GM10248 (cell line): ENCODE data around the gene SFSWAP.
"Not testable (repeated sequence)": the region's sequence is repeated elsewhere in the genome, so short reads cannot be mapped to it uniquely, and the experiment has no call there.

Experiments
- CTCF ChIA-PET: fragments of 300-600 bp; sonication (Branson Sonifier 250); formaldehyde crosslinking; extraction: SDS; loops from one replicate; lab custom pipeline; 2021; ENCODE audit warnings: antibody characterized with exemption; lab: Yijun Ruan, JAX
- POLR2A ChIA-PET: fragments of 350-650 bp; sonication (Branson Sonifier 250); formaldehyde crosslinking; extraction: SDS; loops from one replicate; lab custom pipeline; 2020; ENCODE audit warnings: antibody characterized with exemption; lab: Yijun Ruan, JAX
- DNase-seq: peaks from one replicate; pipeline ENCODE4 v3.0.0; 2012; ENCODE audit errors: extremely low spot score
- CTCF ChIP-seq: IDR thresholded peaks from 2 replicates; pipeline ENCODE4 v1.5.1; 2012; ENCODE audit warnings: mild to moderate bottlenecking, low read depth; ENCODE audit errors: extremely low read depth, missing control alignments, control extremely low read depth

Gene SFSWAP

DNA sequence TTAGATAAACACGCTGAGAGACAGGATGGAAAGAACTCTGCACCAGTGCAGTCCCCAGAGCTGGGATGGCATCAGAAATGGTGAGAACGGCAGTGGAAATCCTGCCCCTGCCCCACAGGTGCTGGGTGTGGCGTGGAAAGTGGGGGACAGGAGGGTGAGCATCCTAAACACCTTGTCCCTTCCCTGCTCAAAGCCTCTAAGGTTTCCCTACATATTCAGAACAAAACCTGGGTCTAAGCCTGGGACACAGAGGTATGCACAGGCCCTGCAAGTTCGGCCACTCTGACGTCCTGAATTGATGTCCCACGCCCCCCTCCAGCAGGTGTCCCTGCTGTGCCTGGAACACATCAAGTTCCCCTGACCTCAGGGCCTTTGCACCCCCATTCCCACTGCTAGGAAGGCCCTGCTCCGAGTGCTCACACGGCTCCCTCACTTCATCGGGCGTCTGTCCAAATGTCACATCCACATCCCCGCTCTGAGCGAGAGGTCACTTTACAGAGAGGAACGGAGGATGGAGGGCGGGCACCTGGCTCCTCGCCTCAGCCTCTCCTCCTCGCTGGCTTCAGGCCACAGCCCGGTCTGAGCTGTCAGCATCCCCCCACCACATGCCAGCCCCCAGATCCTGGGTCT, 38.5 kb upstream of the SFSWAP start:
- ChIA-PET POLR2A (no interaction called here), CTCF (no interaction called here)
- no peak for TF ChIP-seq CTCF
- no peak for DNase-seq

GRCh38 chr12:131672941-131673887, 37.7 kb upstream of the SFSWAP start:
- no peak for DNase-seq
- no peak for TF ChIP-seq CTCF
- ChIA-PET CTCF (no interaction called here), POLR2A (no interaction called here)

DNA sequence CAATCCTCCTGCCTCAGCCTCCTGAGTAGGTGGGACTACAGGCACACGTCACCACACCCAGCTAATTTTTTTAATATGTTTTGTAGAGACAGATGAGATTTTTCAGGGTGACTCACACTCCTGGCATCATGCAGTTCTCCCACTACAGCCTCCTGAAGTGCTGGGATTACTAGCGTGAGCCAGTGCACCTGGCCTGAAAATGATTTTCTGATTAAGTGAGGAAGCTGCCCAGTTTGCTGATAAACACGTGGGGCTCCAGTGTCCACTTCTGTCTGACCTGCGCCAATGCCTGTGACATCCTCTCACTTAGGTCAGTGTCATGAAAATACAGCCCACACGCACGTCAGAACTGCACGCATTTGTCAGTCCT, 37.0 kb upstream of the SFSWAP start:
- ChIA-PET POLR2A (no interaction called here), CTCF (no interaction called here)
- no peak for TF ChIP-seq CTCF
- DNase-seq: no peak

GRCh38 chr12:131674373-131674772, 36.5 kb upstream of the SFSWAP start:
- ChIA-PET POLR2A (no interaction called here), CTCF (no interaction called here)
- no peak for TF ChIP-seq CTCF
- DNase-seq: no peak

DNA sequence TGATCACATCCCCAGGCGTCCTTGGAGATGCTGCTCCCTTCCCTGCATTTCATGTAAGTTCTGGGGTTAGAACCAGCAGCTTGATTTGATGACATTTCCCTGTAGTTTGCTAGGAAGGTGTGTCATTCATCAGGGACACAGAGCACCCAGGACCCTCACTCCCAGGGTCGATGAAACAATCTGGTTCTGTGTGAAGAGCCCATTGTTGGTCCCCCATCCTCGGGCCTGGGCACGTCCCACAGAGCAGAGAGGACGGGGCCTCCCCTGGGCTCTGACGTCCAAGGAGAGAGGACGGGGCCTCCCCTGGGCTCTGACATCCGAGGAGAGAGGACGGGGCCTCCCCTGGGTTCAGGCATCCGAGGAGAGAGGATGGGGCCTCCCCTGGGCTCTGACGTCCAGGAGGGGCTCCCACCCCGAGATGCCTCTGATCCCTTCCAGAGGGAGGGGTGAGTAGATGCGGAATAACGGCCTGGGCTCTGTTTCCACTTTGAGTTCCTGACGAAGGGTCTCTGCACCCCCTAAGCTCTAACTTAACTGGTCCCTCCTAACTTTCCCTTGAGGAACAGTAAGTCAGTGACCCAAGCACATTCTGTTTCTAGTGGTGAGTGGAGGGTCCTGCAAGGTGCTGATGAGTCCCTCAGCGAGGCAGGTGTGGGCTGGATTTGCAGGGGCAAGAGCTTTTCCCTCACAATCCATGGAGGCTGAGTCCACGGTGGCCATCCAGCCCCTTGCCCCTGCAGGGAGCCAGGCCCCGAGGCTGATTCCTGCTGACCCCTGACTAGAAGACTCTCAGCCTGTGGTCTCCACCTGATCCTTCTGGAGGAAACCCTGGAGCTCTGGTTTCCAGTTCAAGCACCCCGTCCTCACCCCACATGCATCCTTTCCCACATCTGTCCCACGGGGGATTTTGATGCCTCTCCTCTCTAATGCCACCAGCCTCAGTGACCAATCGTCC, 35.5 kb upstream of the SFSWAP start:
- no peak for DNase-seq
- CTCF ChIA-PET: no interaction called here
- TF ChIP-seq CTCF: no peak
- POLR2A ChIA-PET: no interaction called here

DNA sequence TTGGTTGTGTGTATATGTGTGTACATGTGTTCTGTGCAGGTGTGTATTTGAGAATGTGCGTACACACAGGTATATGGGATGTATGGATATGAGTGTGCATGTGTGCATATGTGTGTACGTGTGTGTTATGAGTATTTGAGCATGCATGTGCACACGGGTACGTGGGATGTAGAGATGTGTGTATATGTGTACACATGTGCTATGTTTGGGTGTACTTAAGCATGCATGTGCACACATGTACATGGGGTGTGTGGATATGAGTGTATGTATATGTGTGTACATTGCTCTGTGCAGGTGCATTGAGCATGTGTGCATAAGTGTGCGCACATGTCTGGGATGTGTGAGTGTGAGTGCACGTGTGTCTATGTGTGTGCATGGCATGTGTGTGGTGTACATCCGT, 34.3 kb upstream of the SFSWAP start:
- no peak for DNase-seq
- ChIA-PET POLR2A (no interaction called here), CTCF (no interaction called here)
- TF ChIP-seq CTCF: no peak

GRCh38 chr12:131677067-131677466, 33.8 kb upstream of the SFSWAP start:
- DNase-seq, POLR2A ChIA-PET, CTCF ChIA-PET: not testable (repeated sequence)
